ENCODE results near the gene NKG7.

NKG7 gene

GRCh38 chr19:51357952-51358351 is 14.5 kb downstream of the NKG7 start:
- no peak for DNase-seq

DNA sequence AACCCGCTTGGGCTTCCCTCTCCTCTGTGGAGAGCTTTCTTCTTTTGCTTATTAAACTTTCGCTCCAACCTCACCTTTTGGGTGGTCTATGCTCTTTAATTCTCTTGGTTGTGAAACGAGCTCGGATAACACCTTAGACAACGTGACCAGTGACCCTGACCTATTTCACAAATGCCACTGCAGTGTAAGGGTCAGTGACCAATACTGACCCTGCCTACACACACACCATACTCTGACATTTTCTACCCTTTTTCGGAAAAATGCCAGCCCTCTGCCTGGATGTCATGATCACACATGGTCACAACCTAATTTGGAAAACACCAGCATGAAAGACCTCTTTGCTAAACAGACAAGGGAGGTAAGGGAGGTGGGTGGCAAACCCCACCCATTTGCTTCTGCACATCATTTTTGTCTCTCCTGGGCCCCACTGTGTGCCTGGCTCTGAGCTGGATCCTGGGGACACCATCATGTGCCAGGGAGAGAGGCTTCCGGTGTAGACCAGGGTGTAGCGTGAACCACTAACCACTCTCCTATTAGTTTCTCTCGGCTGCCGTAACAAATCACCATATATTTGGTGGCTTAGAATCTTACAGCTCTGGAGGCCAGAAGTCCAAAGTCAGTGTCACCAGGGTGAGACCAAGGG is 16.2 kb downstream of the NKG7 start:
- no peak for DNase-seq

GRCh38 chr19:51354742-51355148 is 17.7 kb downstream of the NKG7 start:
- DNase-seq: no peak

DNA sequence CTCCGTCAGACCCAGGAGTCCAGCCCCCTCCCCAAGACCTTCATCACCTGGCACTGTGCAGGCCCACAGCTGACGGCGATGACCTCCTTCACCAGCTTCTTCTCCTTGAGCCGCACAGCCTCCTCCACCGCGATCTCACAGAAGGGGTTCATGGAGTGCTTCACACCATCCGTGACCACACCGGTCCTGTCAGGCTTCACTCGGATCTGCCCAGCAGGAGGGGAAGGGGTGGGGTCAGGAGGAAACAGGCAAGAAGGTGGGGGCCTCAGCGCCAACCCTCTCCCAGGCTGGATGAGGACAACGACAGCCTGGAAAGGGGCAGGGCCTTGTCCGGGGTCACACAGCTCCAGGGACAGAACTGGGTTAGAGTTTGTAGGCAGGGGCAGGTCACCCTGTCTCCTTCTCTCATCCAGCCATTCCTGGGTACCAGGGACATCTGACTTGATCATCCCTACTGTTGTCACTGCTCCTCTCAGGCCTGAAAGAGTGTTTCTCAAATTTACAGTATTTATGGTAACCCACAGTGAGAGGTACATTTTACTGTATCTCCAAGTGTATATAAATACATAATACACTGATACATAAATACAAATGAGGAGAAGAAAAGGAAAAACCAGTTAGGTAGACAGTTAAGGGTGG is 18.2 kb downstream of the NKG7 start:
- no peak for DNase-seq

- no peak for DNase-seq
Measured at GRCh38 chr19:51352783-51353360, 19.6 kb downstream of the NKG7 start.

DNA sequence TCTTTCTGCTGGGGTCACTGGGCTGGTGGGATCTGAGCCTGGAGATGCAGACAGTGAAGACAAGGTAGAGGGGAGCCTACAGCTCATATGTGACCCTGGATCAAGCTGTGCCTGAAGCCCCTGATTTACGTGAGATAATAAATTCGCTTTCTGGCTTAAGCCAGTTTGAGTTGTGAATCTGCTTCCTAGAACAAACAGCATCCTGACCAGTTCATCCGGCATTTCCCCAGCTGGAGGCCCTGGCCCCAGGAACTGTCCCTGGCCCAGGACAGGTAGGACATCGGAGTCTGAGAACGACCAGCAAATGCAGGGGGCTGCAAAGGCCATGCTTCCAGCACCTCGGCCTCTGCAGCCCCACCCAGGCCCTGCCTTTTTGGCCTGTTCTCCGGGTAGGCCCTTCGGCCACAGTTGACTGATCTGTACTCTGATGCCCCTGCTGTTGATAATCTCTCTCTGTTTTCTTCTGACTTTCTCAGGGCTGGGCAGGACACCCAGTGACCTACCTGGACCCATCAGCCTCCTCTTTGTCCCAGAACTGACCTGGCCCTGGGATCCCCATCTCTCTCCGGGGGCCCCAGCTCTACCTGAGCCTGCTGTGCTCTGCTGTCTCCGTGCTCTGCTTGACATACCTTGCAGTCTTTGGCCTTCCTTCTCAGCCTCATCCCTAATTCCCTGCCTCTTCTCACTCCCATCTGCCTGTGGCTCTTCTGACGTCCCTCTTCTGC is 21.0 kb downstream of the NKG7 start:
- no peak for DNase-seq

DNA sequence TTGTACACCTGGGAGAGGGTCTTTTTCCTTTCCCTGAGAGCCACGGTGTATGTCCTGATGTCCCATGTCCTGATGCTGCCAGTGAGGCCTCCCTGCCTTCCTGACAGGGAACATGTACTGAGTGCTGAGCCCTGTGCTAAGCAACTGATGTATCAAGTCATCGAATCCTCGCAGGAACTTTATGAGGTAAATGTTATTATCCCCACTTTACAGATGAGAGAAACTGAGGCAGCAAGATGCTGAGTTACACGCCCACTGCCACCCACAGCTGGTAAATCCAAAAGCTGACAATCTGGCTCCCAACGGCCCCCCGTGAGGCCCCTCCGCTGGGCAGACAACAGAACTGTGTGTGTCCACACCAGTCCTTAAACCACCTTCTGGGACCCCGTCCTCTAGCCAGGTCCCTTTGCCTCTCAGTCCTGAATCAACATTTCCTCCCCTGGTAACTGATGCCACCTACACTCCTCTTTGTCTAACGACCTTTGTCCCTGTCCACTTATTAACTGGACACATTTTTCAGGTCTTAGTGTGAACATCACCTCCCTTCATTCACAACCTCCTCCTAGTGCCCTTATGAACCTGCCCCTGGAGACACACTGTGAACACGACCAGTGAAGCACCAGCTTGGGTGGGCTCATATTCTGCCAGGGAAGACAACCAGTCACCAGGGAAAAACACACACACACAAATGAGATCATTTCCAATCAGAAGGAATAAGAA is 25.1 kb downstream of the NKG7 start:
- DNase-seq: no peak

GRCh38 chr19:51346742-51347141 is 25.7 kb downstream of the NKG7 start:
- no peak for DNase-seq

DNA sequence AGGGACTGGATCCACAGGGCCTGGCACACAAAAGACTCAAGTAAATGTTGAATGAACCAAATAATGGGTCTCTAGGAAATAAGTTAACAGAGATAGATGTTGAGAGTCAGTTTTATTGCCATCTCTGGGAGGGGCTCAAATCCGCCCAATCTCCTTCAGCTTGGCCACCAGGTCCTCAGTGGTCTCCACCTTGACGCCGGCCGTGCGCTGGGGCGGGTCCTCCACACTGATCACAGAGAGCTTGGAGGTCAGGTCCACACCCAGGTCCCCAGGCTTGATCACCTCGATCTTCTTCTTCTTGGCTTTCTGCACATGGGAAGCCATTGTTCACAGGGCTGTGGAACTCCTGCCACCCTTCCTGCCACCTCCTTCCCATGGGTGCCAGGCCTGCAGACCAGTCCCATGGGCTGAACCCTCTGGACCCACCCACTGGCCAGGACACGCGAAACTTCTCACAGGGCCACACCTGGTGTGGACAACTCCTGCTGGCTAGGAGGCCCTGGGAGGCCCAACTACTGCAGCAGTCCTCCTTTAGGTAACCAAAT is 27.3 kb downstream of the NKG7 start:
- DNase-seq: no peak

DNA sequence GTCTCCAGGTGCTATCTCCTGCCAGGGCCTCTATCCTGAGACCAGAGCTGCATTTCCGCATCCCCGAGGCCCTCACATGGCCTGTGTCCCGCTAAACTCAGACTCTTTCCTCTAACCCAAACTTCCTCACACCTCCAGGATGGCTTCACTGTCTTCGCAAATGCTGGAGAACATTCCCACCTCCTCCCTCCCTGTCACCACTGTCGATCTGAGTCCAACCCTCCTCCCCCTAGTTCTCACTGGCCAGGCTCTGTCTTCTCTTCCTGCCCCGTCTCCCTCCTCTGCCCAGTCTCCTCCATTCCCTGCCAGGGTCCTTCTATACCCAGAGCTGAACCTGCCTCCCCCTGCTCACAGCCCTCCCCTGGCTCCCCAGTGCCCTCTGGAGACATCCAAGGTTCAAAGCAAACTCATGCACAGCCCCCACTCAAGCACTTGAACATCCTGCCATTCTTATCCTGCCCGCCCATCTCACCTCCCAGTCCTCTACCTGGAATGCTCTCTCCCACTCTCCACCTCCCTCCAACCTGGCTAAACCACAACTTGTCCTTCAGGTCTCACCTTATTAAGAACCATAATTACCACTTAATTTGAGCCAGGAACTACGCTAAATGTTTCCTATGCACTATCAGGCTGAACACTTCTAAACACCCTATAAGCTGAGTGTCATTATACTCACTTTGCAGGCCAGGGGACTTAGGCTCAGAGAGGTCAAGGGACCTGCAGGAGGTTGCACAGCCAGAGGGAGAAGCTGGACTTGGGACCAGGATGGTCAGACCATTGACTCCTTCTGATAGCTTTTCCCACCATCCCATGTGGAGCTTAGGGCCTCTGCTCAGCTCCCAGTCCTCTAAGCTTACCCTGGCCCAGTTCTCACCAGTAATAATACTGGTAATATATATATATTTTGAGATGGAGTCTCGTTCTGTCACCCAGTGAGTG is 29.6 kb downstream of the NKG7 start:
- DNase-seq: no peak

DNA sequence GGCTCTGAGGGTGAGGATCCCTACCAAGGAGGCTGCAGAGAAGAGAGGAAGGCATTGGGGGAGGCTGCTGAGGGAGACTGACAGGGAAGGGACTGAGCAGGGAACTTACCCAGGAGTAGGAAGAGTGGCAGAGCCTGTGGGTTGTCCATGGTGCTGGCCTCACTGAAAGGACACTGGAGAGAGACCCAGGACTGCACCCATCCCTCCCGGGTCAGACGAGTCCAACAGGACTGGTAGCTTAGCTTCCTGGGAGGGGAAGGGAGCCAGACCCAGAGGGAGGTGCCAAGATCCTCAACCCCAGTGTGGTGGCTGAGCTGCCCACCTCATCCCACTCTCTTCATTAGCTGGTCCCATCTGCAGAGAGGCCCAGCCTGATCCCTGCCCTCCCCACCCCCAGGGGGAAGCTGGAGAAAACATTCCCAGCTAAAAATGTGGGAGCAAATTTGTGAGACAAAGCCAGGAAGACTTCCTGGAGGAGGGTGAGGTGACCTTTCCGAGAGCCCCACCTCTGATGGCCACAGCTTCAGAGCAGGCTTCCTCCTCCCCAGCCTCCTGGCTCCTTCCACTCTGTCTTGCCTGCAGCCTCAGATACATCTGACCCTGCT is 30.4 kb downstream of the NKG7 start, which contains the start of gene VSIG10L:
Gene VSIG10L (minus strand): TSS at position 164 of the 605 bp plus-strand sequence. CDS start 15 bp downstream, at position 149.
- DNase-seq: no peak

- DNase-seq: no peak
Measured at GRCh38 chr19:51341066-51341465, 31.4 kb downstream of the NKG7 start.

DNA sequence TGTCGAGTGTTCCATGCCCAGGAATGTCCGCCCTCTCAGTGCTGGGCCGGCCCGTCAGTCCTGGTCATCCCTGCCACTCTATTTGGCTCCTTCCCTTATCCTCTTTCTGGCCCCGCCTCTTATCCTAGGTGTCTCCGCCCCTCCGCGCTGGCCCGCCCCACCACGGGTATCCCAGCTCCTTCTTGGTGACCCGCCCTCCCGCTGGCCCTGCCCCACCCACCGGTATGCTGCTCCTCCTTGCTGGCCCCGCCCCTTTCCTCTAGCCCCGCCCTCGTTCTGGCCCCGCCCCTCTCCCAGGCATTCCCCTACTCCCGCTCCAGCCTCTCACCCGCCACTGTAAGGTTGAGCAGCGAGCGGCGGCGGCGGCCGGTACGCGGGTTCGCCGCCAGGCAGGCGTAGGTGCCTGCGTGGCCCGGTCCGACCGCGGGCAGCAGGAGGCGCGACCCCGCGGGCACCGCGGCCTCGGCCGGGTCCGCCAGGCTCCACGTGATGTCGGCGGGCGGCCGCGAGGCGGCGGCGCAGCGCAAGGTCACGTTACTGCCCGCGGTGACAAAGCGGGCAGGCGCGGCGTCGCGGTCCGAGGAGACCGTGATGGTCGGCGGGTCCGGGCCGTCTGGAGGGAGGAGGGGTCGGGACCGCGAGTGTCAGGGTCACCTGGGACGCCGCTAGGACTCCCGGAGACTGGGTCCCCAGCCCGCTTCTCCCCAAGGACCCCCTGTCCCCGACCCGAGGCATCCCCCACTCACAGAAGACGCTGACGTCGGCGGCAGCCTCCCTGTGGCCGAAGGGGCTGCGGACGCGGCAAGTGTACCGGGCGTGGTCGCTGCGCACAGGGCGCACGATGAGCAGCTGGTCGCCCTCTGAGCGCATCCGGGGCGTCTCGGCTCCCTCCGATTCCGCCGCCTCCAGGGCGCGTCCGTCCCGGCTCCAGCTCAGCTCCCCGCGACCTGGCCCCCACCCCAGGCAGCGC is 32.5 kb downstream of the NKG7 start:
- peak; percentile 68 for DNase-seq

- DNase-seq: no peak
Measured at GRCh38 chr19:51339313-51339686, 33.2 kb downstream of the NKG7 start.

DNA sequence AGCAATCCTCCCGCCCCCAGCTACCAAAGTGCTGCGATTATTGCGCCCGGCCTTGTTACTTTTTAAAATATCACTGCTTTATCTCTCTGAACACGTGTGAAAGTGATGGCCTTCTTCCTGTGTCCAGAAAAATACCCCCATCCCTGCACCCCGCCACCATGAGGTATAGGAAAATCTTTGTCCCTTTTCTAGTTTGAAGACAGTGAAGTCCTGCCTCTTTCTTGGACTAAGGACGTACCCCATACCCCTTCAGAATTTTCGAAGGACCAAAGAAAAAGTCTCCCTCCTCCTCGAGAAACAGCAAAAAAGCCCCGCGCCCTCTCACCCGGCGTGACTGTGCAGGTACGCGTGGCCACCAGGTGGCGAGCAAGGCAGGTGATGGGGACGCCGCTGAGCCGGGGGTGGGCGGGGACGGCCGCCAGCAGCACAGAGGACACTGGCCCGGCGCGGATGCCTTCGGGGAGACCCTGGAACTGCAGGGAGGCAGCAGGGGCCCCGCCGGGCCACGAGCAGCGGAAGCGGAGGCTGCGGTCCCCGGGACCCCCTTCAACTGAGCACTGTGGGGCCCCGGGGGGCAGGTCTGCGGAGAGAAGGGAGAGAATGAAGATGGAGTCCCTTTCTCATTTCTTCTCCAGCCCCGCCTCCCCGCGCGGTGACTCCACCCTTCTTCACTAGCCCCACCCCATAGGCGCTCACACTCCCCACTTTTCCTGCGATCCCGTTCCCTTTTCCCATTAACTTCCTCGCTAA is 33.7 kb downstream of the NKG7 start:
- DNase-seq: peak; percentile 18

DNA sequence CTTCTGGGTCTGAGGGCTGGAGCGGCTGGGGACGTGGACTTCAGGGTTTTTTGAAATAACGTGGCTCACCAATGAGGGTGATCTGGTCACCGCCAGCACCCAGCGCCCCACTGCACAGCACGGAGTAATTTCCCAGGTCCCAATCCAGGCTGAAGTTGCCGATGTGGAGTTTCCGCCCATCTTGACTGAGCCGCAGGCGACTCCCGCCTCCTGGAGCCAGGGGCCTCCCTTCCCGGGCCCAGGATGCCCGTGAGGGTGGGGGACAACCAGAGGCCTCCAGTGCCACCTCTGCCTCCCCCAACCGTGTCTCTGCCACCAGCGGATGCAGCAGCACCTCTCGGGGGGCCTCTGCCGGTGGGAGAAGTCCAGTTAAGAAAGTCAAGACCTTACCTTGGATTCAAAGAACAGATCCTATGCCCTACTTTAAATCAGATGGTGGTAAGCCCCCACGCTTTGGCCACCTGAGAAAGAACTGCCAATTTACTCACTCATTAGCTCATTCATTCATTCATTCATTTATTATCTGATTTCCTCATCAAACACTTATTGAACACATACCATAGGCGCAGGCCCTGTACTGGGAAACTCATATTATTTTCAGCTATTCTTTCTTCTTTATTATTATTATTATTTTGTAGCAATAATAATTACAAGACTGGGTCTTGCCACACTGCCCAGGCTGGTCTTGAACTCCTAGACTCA is 34.4 kb downstream of the NKG7 start:
- no peak for DNase-seq

DNA sequence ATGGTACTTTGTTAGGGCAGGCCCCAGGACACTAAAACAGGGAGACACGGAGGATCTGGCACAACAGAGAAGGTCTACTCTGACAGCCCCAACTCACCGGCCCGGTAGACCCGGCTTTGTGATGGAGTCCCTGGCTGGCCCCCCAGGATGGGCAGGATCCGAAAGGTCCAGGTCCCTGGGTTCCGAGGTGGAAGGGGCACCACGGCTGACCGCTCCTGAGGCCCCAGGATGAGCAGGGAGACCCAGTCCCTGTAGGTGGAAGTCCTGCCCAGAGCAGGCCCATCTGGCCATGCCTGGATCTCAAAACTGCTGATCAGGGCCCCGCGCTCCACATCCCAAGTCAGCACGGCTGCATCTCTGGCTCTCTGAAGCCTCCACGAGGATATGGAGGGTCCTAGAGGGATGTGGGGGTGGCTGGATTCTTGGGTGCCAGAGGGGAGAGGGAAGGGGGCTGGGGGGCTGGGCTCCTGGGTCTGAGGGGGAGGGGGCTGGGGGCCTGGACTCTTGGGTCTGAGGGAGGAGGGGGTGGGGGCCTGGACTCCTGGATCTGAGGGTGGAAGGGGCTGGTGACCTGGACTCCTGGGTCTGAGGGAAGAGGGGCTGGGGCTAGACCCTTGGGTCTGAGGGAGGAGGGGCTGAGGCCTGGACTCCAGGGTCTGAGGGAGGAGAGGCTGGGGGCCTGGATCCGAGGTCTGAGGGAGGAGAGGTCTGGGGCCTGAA is 35.2 kb downstream of the NKG7 start:
- no peak for DNase-seq
